COR-L47 (cell line): ENCODE results near the gene RGMA.

Experiments
- DNase-seq: peaks from one replicate; lab custom pipeline; 2025; lab: John Stamatoyannopoulos, UW

Gene RGMA

DNA sequence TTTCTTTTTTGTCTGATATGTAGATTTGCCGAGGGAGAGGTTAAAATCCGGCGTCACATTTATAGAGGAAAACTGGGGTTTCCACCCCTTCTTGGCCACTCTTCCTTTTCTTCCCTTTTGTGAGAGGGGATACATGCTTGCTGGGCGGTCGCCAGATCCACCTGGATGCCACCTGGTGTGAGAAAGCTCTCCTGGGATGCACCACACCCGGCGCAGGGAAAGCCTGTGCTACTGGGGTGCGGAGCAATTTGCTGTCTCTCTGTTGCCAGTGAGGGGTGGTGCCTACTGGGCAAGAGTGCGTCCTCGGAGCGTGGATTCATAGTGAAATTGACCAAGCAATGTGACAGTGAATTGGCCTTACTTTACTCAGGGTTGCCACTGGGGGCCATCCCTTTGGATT, 2.5 kb upstream of the RGMA start:
- DNase-seq = no peak

- DNase-seq = no peak
These were observed 805 bp upstream of the RGMA start for GRCh38 chr15:93089727-93090305.

- peak; percentile 38 for DNase-seq
These were observed 621 bp downstream of the RGMA start for GRCh38 chr15:93088200-93088980.

DNA sequence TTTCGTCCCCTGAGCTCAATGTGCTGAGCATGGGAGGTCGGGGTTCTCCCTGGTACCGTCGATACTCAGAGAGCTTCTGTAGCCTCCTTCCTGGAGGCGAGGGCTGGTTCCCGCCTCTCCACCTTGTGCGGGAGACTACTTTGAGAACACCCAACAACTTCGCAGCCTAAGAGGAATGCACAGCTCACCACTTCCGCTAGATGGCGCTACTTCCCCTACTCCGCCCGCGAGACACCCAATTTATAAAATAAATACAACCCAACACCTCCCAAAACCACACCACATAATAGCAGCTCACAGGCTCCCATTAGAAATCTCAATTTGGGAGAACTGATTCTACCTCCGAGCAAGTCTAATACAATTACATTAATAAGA, 1.2 kb downstream of the RGMA start:
- peak; percentile 65 for DNase-seq

- no peak for DNase-seq
These were observed 2.2 kb downstream of the RGMA start for GRCh38 chr15:93086791-93087190.

DNA sequence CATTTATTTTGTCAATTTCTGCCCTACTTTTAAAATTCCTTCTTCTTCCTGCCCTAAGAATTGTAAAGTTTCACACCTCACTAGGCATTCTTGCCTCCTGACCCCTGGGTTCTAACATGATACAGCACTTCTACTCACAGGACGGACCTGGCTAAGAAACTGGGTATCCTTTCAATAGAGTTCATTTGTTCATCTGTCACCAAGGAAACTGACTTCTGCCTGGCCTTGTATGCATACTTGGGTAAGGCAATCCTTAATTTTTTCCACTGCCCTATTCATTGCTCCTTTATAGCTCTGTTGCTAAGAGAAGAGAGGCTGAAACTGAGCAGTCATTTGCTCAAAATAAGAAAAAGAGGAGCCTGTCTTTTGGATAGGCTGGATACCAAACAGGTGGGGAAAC, 3.3 kb downstream of the RGMA start:
- no peak for DNase-seq

GRCh38 chr15:93082861-93083260, 6.2 kb downstream of the RGMA start:
- DNase-seq = no peak

- no peak for DNase-seq
These were observed 7.6 kb downstream of the RGMA start for GRCh38 chr15:93081399-93081798.

- no peak for DNase-seq
These were observed 8.6 kb downstream of the RGMA start for GRCh38 chr15:93080451-93080850.

GRCh38 chr15:93076875-93077274, 12.1 kb downstream of the RGMA start:
- DNase-seq = no peak

DNA sequence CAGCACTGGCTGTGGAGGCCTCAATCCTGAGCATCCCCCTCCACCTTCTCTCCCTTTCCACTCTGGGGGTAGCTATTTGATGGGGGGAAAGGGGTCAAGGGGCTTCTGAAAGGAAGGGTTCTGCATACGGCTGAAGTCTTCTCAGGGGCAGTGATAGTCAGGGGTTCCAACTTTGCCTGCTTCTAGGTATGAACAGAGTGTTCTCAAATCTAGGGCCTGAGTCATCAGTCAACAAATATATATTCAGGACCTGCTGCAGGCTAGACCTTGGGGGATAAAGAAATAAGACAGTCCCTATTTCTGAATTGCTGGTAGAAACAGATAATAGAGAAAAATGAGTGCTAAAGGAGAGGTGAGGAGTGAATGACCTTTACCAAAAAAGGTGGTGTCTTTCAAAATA, 12.8 kb downstream of the RGMA start:
- DNase-seq = no peak

- DNase-seq = no peak
These were observed 14.4 kb downstream of the RGMA start for GRCh38 chr15:93074599-93074998.

GRCh38 chr15:93073465-93073952, 15.5 kb downstream of the RGMA start:
- no peak for DNase-seq

DNA sequence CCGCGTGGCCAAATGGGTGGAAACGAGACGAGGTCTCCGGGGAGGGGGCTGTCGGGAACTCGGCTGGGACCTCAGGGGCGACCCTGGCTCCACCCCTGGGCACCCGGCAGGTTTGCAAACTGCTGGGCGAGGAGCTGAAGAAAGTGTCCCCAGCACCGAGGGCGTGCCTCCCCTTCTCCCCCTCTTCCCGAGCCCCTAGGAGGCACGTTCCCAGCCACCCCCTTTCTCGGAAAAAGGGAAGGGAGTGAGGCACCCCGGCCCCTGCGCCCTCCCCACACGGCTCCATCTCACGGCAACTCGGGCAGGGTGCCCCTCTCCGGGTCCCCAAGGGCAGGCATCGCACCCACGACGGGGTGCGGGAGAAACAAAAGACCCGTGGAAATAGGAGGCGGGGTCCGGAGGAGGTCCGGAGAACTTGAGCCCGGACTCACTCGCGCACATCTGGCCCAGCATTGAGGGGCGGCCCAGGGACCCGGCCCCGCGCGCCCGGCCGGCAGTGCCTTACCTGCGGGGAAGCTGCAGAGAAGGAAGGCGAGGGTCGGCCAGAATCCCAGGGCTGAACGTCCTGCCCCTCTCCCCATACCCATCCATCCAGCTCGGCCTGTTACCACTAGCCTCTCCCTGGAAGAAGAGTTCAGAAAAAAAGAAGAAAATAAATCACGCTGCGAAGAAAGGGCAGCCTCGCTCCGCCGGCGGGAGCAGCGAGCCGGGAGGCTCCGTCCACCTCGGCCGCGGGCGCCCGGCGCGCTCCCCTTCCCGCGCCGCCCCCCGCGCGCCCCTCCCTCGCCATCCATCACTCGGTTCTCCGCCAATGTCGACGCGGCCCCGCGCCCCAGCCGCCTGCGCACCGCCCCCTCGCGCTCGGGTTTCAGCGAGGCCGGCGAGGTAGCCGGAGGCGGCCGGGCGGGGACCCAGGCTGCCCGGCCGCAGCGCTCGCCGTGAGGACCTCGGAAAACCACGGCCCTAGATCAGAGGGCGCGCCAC, 16.3 kb downstream of the RGMA start:
- peak; percentile 71 for DNase-seq

DNA sequence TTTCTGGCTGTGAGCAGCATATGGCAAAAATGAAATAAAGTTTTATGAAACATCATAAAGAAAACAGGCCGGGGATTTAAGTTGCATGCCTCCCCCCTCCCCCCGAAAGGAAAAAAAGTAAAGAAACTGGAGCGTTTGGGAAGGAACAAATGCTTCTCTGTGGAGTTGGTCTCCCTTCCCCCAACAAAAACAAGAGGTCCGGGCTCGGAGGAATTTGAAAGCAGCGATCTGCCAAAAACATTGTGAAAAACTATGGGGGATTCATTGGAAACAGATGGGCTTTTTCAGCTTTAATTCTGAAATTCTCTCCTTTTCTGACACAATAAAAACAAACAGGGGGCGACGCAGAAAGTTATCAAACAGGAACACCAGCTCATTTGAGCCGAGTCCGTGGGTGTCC, 17.0 kb downstream of the RGMA start:
- no peak for DNase-seq

DNA sequence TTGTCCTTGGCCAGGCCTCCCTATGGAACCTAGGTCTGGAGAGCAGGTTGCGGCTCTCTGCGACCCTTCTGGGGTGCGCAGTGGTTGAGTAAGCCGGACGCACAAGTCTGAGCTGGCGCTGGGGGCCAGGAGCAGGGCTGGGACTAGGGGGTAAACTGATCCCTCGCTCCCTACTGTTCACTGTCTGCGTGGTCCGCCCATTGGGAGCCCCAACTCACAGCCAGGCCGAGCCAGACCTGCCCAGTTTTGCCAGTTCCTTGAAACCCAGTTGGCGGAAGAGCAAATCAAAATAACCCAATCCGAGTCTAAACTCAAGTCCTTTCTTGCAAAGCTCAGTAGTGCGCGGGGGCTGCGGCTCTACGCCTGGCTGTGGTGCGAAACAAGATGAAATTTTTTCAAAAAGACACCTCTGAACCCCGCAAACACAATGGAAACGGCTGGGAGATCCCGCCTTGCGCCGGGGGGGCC, 17.5 kb downstream of the RGMA start:
- DNase-seq = no peak

- DNase-seq = no peak
These were observed 18.3 kb downstream of the RGMA start for GRCh38 chr15:93070551-93071296.

GRCh38 chr15:93070132-93070531, 18.9 kb downstream of the RGMA start:
- no peak for DNase-seq

GRCh38 chr15:93068581-93069199, 20.3 kb downstream of the RGMA start:
- no peak for DNase-seq

DNA sequence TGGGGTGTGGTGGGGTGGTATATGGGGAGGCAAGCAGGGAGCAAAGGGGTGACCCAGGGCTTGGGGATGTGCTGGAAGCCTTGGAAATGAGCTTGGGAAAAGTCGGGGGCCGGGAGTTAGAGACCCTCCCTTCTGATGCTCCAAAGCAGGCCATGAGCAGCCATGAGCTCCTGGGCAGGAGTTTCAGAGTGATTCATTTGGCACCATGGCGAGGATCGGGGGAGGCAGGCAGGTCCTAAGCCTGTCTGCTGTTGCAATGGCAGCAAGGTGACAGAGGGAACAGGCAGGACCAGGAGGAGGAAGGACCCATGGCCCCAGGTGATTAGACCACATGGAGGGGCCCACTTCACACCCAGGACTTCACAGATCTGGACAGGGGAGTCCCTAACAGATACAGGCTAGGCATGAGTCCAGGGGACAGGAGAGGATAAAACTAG, 21.3 kb downstream of the RGMA start:
- no peak for DNase-seq
